Small intestine (tissue), 7 donors: Measurements from ENCODE around the gene NIFK. TPM values are rescaled to one million over a fixed set of nuclear protein-coding genes. Genes with fewer than 3 reads are reported as not detected.
"Not testable (repeated sequence)": the region's sequence is repeated elsewhere in the genome, so short reads cannot be mapped to it uniquely, and the experiment has no call there.

Experiments used
- DNase-seq, 2 donors: peaks; one replicate each; pipeline versions ENCODE4 v3.0.0 to v3.0.0-alpha.2; 2013
- FAIRE-seq: peaks from 2 replicates; lab custom pipeline; 2012; peaks lifted over from hg19 to GRCh38; lab: Jason Lieb, UNC
- H3K27ac ChIP-seq, 3 donors: one replicate each; pipeline ENCODE4 v1.5.1; 2013; ENCODE audit warnings: low read length in 2 of 3, mild to moderate bottlenecking in 2 of 3, control low read depth in 1 of 3, inconsistent platforms in 1 of 3, low read depth in 1 of 3, moderate library complexity in 1 of 3
- H3K27me3 ChIP-seq, 3 donors: one replicate each; pipeline ENCODE4 v1.6.1; 2013; ENCODE audit warnings: low read length in 3 of 3, inconsistent platforms in 1 of 3; ENCODE audit not compliant: control insufficient read depth in 3 of 3, insufficient read depth in 3 of 3
- H3K36me3 ChIP-seq, 3 donors: one replicate each; pipeline ENCODE4 v1.6.1; 2013; ENCODE audit warnings: low read length in 3 of 3, inconsistent platforms in 1 of 3, low read depth in 1 of 3, mild to moderate bottlenecking in 1 of 3, moderate library complexity in 1 of 3; ENCODE audit not compliant: control insufficient read depth in 3 of 3, insufficient read depth in 2 of 3
- H3K4me1 ChIP-seq, 3 donors: one replicate each; pipeline ENCODE4 v1.6.1; 2013; ENCODE audit warnings: low read length in 2 of 3, inconsistent platforms in 1 of 3, low read depth in 1 of 3, mild to moderate bottlenecking in 1 of 3, moderate library complexity in 1 of 3; ENCODE audit not compliant: control insufficient read depth in 3 of 3, insufficient read depth in 2 of 3
- H3K4me3 ChIP-seq, 3 donors: one replicate each; pipeline ENCODE4 v1.5.1; 2013; ENCODE audit warnings: low read length in 3 of 3, control low read depth in 1 of 3, inconsistent platforms in 1 of 3, low read depth in 1 of 3, mild to moderate bottlenecking in 1 of 3, moderate library complexity in 1 of 3
- H3K9me3 ChIP-seq, 2 donors: one replicate each; pipeline ENCODE4 v1.6.1; 2013; ENCODE audit warnings: low read depth in 1 of 2, low read length in 1 of 2; ENCODE audit not compliant: control insufficient read depth in 2 of 2, insufficient read depth in 1 of 2
- WGBS, 3 donors: extraction: QIAGEN DNeasy Blood & Tissue Kit; methylation state at CpG; one replicate each; pipeline ENCODE4 v1.1.7; 2013; 5-methylcytosine and 5-hydroxymethylcytosine counted together
- polyA plus RNA-seq, 4 donors: library from polyadenylated mRNA; stranded (reverse) in 3 of 4; unstranded in 1 of 4; fragments of 200-250 nt in 3 of 4; fragments of 120-200 nt in 1 of 4; gene quantifications; one replicate each; pipeline versions ENCODE4 v1.2.1 to v1.2.3, GENCODE V29; 2013
- donor health status: healthy with polysubstance abuse.
- donor health status: control.
- donor health status: control.
- donor health status: Bipolar disorder and iron deficiency.
- donor health status: healthy.

NIFK gene
- polyA plus RNA-seq, 4 donors, result 12.1 to 51.8 (median 30.8) TPM

- WGBS, 3 donors, result 75 to 81% (median 80%) methylated on average over 11 of the region's 11 CpGs
- H3K27me3 ChIP-seq, result no peaks in the 10 kb centered on the region
- no peak for DNase-seq
- H3K36me3 ChIP-seq, result no peaks in the 10 kb centered on the region
- no peak overlapping the region for H3K4me3 ChIP-seq
- H3K9me3 ChIP-seq, result no peaks in the 10 kb centered on the region
- no peak overlapping the region for H3K27ac ChIP-seq
- no peak for FAIRE-seq
- H3K4me1 ChIP-seq, result peaks cover 0 to 14% (median 1%) of the 10 kb centered on the region in 3 donors
These were observed 26.8 kb downstream of the NIFK start for GRCh38 chr2:121709776-121710469.

GRCh38 chr2:121707920-121708361, 28.7 kb downstream of the NIFK start:
- no peaks in the 10 kb centered on the region for H3K9me3 ChIP-seq

GRCh38 chr2:121707344-121707919, 29.2 kb downstream of the NIFK start:
- Histone ChIP-seq H3K27me3 (no peaks in the 10 kb centered on the region), H3K36me3 (no peaks in the 10 kb centered on the region), H3K4me1 (peaks cover 0 to 14% (median 1%) of the 10 kb centered on the region in 3 donors), H3K4me3 (peak overlapping the region in 1 of 3 donors; percentile 0), H3K9me3 (no peaks in the 10 kb centered on the region), H3K27ac (peak overlapping the region; percentile 79 to 86 (median 81))
- no peak for FAIRE-seq
- WGBS, 3 donors, result 15 to 41% (median 27%) methylated on average over 9 of the region's 9 CpGs
- DNase-seq, result peak; percentile 75 to 91

More at GRCh38 chr2:121707920-121708361, 28.7 kb downstream of the NIFK start:
- Histone ChIP-seq H3K4me1 (peaks cover 0 to 14% (median 1%) of the 10 kb centered on the region in 3 donors), H3K27ac (peak overlapping the region; percentile 79 to 86 (median 81)), H3K4me3 (peak overlapping the region in 2 of 3 donors; percentile 0 to 33), H3K27me3 (no peaks in the 10 kb centered on the region), H3K36me3 (no peaks in the 10 kb centered on the region)
- peak; percentile 80 to 88 for DNase-seq
- 16 to 53% (median 44%) methylated on average over 5 of the region's 5 CpGs for WGBS, 3 donors
- peak; percentile 23 for FAIRE-seq

- WGBS, 3 donors, result 87 to 90% (median 89%) methylated on average over 4 of the region's 4 CpGs
- H3K4me1 ChIP-seq, result peaks cover 0 to 14% (median 1%) of the 10 kb centered on the region in 3 donors
- FAIRE-seq (no peak), DNase-seq (no peak)
- H3K27me3 ChIP-seq, result no peaks in the 10 kb centered on the region
- no peak overlapping the region for H3K27ac ChIP-seq
- H3K4me3 ChIP-seq, result no peak overlapping the region
- no peaks in the 10 kb centered on the region for H3K36me3 ChIP-seq
- no peaks in the 10 kb centered on the region for H3K9me3 ChIP-seq
These were observed 30.7 kb downstream of the NIFK start for GRCh38 chr2:121705958-121706357.

- Histone ChIP-seq H3K9me3 (no peaks in the 10 kb centered on the region), H3K27ac (no peak overlapping the region), H3K36me3 (no peaks in the 10 kb centered on the region), H3K27me3 (no peaks in the 10 kb centered on the region), H3K4me1 (peaks cover 0 to 14% (median 1%) of the 10 kb centered on the region in 3 donors), H3K4me3 (no peak overlapping the region)
- FAIRE-seq (no peak), DNase-seq (no peak)
- WGBS, 3 donors, result 86 to 96% (median 87%) methylated on average over 8 of the region's 8 CpGs
These were observed 31.3 kb downstream of the NIFK start for GRCh38 chr2:121705390-121705789.

- not testable (repeated sequence) for FAIRE-seq
These were observed 34.9 kb downstream of the NIFK start for GRCh38 chr2:121701761-121702160.

GRCh38 chr2:121699421-121700333, 37.0 kb downstream of the NIFK start:
- no peaks in the 10 kb centered on the region for H3K9me3 ChIP-seq
- H3K36me3 ChIP-seq, result no peaks in the 10 kb centered on the region
- H3K4me3 ChIP-seq, result peak overlapping the region in 1 of 3 donors; percentile 6
- no peaks in the 10 kb centered on the region for H3K27me3 ChIP-seq
- FAIRE-seq (no peak), DNase-seq (peak in 1 of 2 donors; percentile 65)
- 34 to 50% (median 39%) methylated on average over 19 of the region's 19 CpGs for WGBS, 3 donors
- H3K4me1 ChIP-seq, result peaks cover 0 to 5% (median 3%) of the 10 kb centered on the region in 3 donors
- peak overlapping the region in 2 of 3 donors; percentile 55 to 84 for H3K27ac ChIP-seq

More at GRCh38 chr2:121701761-121702160, 34.9 kb downstream of the NIFK start:
- H3K4me3 ChIP-seq, DNase-seq, H3K27me3 ChIP-seq, H3K27ac ChIP-seq, H3K4me1 ChIP-seq, H3K9me3 ChIP-seq, H3K36me3 ChIP-seq: not testable (repeated sequence)
